Erythroblast (primary cell): ENCODE data around the gene IGF2.

ENCODE experiments used
- DNase-seq, 2 experiments: peaks; one replicate each; lab custom pipeline; 2025; lab: John Stamatoyannopoulos, UW
- GATA1 ChIP-seq: IDR thresholded peaks from 2 replicates; pipeline ENCODE4 v1.6.1; 2011; ENCODE audit warnings: low read depth, mild to moderate bottlenecking, control low read depth, low read length, moderate library complexity
- POLR2A ChIP-seq: IDR thresholded peaks from 2 replicates; pipeline ENCODE4 v1.6.1; 2011; ENCODE audit warnings: mild to moderate bottlenecking, low read length

The IGF2 gene

GRCh38 chr11:2177076-2177475, 37.9 kb upstream of the IGF2 start:
- no peak for DNase-seq

GRCh38 chr11:2176389-2176900, 37.3 kb upstream of the IGF2 start:
- no peak for DNase-seq
- no peak for TF ChIP-seq POLR2A
- TF ChIP-seq GATA1: no peak

More at GRCh38 chr11:2177076-2177475, 37.9 kb upstream of the IGF2 start:
- TF ChIP-seq POLR2A (no peak), GATA1 (no peak)

GRCh38 chr11:2175659-2176058, 36.5 kb upstream of the IGF2 start:
- DNase-seq: no peak
- no peak for TF ChIP-seq POLR2A
- no peak for TF ChIP-seq GATA1

GRCh38 chr11:2174361-2174760, 35.2 kb upstream of the IGF2 start:
- no peak for DNase-seq
- no peak for TF ChIP-seq POLR2A
- no peak for TF ChIP-seq GATA1

- TF ChIP-seq POLR2A: no peak
- TF ChIP-seq GATA1: no peak
These were observed 34.6 kb upstream of the IGF2 start for GRCh38 chr11:2173761-2174160.

GRCh38 chr11:2173150-2173693, 34.0 kb upstream of the IGF2 start:
- no peak for DNase-seq
- TF ChIP-seq GATA1 (no peak), POLR2A (no peak)

More at GRCh38 chr11:2173761-2174160, 34.6 kb upstream of the IGF2 start:
- DNase-seq: no peak

- TF ChIP-seq GATA1 (no peak), POLR2A (no peak)
- no peak for DNase-seq
These were observed 33.5 kb upstream of the IGF2 start for GRCh38 chr11:2172676-2173075.

GRCh38 chr11:2171591-2172003, 32.4 kb upstream of the IGF2 start, which contains the start of gene TH:
TH (minus strand) TSS chr11:2171815; CDS start chr11:2171786, 29 bp downstream.
- TF ChIP-seq POLR2A (no peak), GATA1 (no peak)
- no peak for DNase-seq

- TF ChIP-seq POLR2A (no peak), GATA1 (no peak)
- DNase-seq: no peak
These were observed 30.7 kb upstream of the IGF2 start for GRCh38 chr11:2169626-2170570.

GRCh38 chr11:2169005-2169378, 29.8 kb upstream of the IGF2 start:
- DNase-seq: no peak
- no peak for TF ChIP-seq GATA1
- no peak for TF ChIP-seq POLR2A

- no peak for TF ChIP-seq POLR2A
- TF ChIP-seq GATA1: no peak
- no peak for DNase-seq
These were observed 29.3 kb upstream of the IGF2 start for GRCh38 chr11:2168286-2169004.

- TF ChIP-seq GATA1: no peak
- no peak for TF ChIP-seq POLR2A
- no peak for DNase-seq
These were observed 28.2 kb upstream of the IGF2 start for GRCh38 chr11:2167141-2168045.
